Naive B cell (primary cell): ENCODE measurements around the gene GLT8D1. TPM values are rescaled to one million over a fixed set of nuclear protein-coding genes. Genes with fewer than 3 reads are reported as not detected.
"Not testable (repeated sequence)": the region's sequence is repeated elsewhere in the genome, so short reads cannot be mapped to it uniquely, and the experiment has no call there.

Experiments
- ATAC-seq, 2 donors: fragments of 150-1000 bp; cut with Tn5 transposase; 2 replicates each; pipeline ENCODE4 v1.10.0; 2021; ENCODE audit warnings: low read depth in 2 of 2, mild to moderate bottlenecking in 2 of 2, moderate library complexity in 2 of 2
- DNase-seq: peaks from one replicate; pipeline ENCODE4 v3.0.0; 2022
- H3K27ac Mint-ChIP-seq, 6 donors: one replicate each; pipeline ENCODE4 v1.8.0; 2020 to 2022; ENCODE audit warnings: mild to moderate bottlenecking in 6 of 6, mixed read lengths in 6 of 6, moderate library complexity in 5 of 6, inconsistent platforms in 2 of 6
- H3K27me3 Mint-ChIP-seq, 3 donors: one replicate each; pipeline ENCODE4 v1.8.0; 2021 to 2022; ENCODE audit warnings: mixed read lengths in 3 of 3, mild to moderate bottlenecking in 1 of 3
- H3K36me3 Mint-ChIP-seq, 2 donors: one replicate each; pipeline ENCODE4 v1.8.0; 2020 to 2022; ENCODE audit warnings: mixed read lengths in 2 of 2, inconsistent platforms in 1 of 2, mild to moderate bottlenecking in 1 of 2
- H3K4me1 Mint-ChIP-seq, 3 donors: one replicate each; pipeline ENCODE4 v1.8.0; 2020 to 2022; ENCODE audit warnings: mixed read lengths in 3 of 3, inconsistent platforms in 1 of 3, mild to moderate bottlenecking in 1 of 3, moderate library complexity in 1 of 3
- H3K4me3 Mint-ChIP-seq, 8 donors: one replicate each; pipeline ENCODE4 v1.8.0; 2020 to 2022; ENCODE audit warnings: mild to moderate bottlenecking in 8 of 8, mixed read lengths in 8 of 8, moderate library complexity in 8 of 8, inconsistent platforms in 2 of 8
- H3K9me3 Mint-ChIP-seq, 7 donors: one replicate each; pipeline ENCODE4 v1.8.0; 2020 to 2022; ENCODE audit warnings: mixed read lengths in 7 of 7, mild to moderate bottlenecking in 5 of 7, inconsistent platforms in 2 of 7, moderate library complexity in 1 of 7
- polyA plus RNA-seq, 6 donors: library from polyadenylated mRNA; unstranded; fragments of 300-500 nt; fragmentation: Illumina TruSeq; gene quantifications; one replicate each; pipeline ENCODE4 v1.2.3, GENCODE V29; 2021; ENCODE audit warnings: low read depth in 6 of 6

The GLT8D1 gene
- polyA plus RNA-seq, 6 donors from 2014 or later, result 26.5 to 57.9 (median 41.4) TPM

DNA sequence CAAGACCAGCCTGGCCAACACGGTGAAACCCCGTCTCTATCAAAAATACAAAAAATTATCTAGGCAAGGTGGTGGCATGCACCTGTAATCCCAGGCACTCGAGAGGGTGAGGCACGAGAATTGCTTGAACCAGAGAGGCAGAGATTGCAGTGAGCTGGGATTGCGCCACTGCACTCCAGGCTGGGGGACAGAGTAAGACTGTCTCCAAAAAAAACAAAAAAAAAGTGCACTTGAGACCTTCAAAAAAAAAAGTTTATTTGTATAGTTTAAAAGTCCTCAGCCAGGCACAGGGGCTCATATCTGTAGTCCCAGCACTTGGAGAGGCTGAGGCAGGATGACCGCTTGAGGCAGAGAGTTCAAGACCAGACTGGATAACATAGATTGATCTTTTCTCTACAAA lies 22.0 kb downstream of the GLT8D1 start:
- H3K4me3 Mint-ChIP-seq, result peak overlapping the region in 3 of 8 donors; percentile 25 to 99 (median 50)
- peaks cover 18 to 54% (median 33%) of the 10 kb centered on the region in 3 donors for H3K4me1 Mint-ChIP-seq
- H3K27me3 Mint-ChIP-seq, result no peaks in the 10 kb centered on the region
- DNase-seq, result no peak
- H3K36me3 Mint-ChIP-seq, result peaks cover 9 to 10% of the 10 kb centered on the region in 2 donors
- no peak for ATAC-seq
- peak overlapping the region in 4 of 6 donors; percentile 42 to 99 (median 90) for H3K27ac Mint-ChIP-seq
- H3K9me3 Mint-ChIP-seq, result no peaks in the 10 kb centered on the region

- H3K9me3 Mint-ChIP-seq, result no peaks in the 10 kb centered on the region
- peak overlapping the region in 3 of 6 donors; percentile 7 to 85 (median 15) for H3K27ac Mint-ChIP-seq
- DNase-seq (no peak), ATAC-seq (no peak)
- H3K36me3 Mint-ChIP-seq, result peaks cover 15 to 16% of the 10 kb centered on the region in 2 donors
- peak overlapping the region in 2 of 8 donors; percentile 35 to 64 for H3K4me3 Mint-ChIP-seq
- H3K27me3 Mint-ChIP-seq, result no peaks in the 10 kb centered on the region
- peaks cover 18 to 53% (median 33%) of the 10 kb centered on the region in 3 donors for H3K4me1 Mint-ChIP-seq
Measured at GRCh38 chr3:52682016-52682415, 23.6 kb downstream of the GLT8D1 start.

DNA sequence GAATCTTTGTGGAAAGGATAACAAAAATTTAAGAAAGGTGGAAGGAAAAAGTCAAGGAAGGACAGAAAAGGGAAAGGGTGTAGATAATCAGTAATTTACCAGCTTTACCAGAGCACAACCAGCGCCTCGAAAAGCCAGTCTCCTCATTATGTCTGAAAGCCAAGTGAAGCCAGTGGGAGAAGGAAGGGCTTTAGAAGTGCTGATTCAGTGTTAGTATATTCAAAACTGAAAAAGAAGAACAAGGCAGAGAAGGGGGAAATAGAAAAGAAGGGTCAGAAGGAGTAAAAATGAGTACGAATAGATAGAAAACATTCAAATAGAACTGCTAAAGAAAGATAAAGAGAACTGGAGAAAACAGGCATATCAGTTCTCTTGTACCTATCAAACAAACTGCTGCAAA lies 24.0 kb downstream of the GLT8D1 start:
- peak overlapping the region in 3 of 8 donors; percentile 1 to 71 (median 64) for H3K4me3 Mint-ChIP-seq
- H3K9me3 Mint-ChIP-seq, result no peaks in the 10 kb centered on the region
- peaks cover 19 to 20% of the 10 kb centered on the region in 2 donors for H3K36me3 Mint-ChIP-seq
- ATAC-seq (no peak), DNase-seq (no peak)
- H3K27ac Mint-ChIP-seq, result peak overlapping the region in 5 of 6 donors; percentile 7 to 85 (median 31)
- H3K4me1 Mint-ChIP-seq, result peaks cover 18 to 50% (median 31%) of the 10 kb centered on the region in 3 donors
- H3K27me3 Mint-ChIP-seq, result no peaks in the 10 kb centered on the region

- Mint-ChIP-seq H3K4me3 (peak overlapping the region in 2 of 8 donors; percentile 37 to 61), H3K27ac (peak overlapping the region in 3 of 6 donors; percentile 39 to 59 (median 51)), H3K27me3 (no peaks in the 10 kb centered on the region), H3K9me3 (no peaks in the 10 kb centered on the region), H3K36me3 (peaks cover 25 to 31% of the 10 kb centered on the region in 2 donors), H3K4me1 (peaks cover 13 to 35% (median 27%) of the 10 kb centered on the region in 3 donors)
- no peak for ATAC-seq
- DNase-seq, result no peak
Measured at GRCh38 chr3:52679811-52680210, 25.8 kb downstream of the GLT8D1 start.

DNA sequence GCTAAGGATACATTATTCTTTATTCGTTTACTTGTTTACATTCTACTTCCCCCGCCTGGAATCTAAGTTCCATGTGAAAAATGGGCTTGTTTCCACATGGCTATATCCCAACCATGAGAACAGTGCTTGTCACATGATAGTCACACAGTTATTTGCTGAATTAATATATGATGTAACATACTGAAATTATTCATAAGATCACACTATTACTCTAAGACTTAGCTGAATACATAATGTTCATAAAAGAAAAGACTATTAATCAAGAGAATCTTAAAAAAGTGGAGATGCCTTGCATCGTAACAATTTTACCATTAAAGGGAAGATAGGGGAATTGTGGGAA lies 26.4 kb downstream of the GLT8D1 start:
- H3K36me3 Mint-ChIP-seq, result peaks cover 25 to 31% of the 10 kb centered on the region in 2 donors

DNA sequence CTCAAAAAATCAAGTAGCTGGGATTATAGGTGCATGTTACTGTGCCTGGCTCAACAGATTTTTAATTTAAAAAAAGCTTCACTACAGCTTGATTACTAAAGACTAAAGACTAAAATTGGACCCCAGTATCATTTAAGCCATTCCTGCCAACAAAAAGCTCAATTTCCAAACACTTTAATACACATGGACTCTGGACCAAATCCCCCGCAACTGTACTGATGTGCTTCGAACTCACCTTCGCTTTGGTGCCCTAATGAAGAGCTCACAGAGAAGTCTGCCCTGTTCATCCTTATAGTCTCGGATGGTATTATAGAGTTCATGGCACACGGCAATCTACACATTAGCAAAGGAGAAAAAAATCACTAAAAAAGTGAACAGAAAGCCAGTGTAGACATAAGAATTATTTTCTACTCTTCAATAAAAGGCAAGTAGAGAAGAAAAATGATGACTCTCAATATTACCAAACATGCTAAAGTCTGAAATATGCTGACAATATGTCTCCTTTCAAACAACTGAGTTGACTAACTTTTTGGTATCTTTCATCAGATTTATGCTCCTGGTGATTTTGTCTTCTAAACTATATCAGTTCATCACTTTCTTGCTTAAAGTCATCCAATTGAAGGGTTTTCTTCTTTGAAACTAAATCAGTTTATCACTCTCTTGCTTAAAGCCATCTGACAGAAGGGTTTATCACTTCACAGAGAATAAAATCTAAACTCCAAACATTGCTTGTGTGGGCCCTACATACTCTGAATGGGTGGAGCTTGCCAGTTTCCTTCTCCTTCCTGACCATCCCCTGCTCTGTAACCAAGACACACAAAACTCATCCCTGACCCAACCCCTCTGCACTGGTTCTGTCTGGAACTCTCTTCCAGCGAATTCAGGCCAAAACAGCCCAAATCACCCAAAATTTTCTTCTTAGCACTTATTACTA lies 27.1 kb downstream of the GLT8D1 start:
- no peaks in the 10 kb centered on the region for H3K9me3 Mint-ChIP-seq
- no peaks in the 10 kb centered on the region for H3K27me3 Mint-ChIP-seq
- no peak for ATAC-seq
- H3K36me3 Mint-ChIP-seq, result peaks cover 25 to 31% of the 10 kb centered on the region in 2 donors
- H3K27ac Mint-ChIP-seq, result peak overlapping the region in 1 of 6 donors; percentile 50
- no peak for DNase-seq
- H3K4me3 Mint-ChIP-seq, result no peak overlapping the region
- peaks cover 13 to 27% (median 23%) of the 10 kb centered on the region in 3 donors for H3K4me1 Mint-ChIP-seq

More for the DNA sequence above, 26.4 kb downstream of the GLT8D1 start:
- Mint-ChIP-seq H3K27ac (peak overlapping the region in 3 of 6 donors; percentile 7 to 57 (median 25)), H3K27me3 (no peaks in the 10 kb centered on the region), H3K9me3 (no peaks in the 10 kb centered on the region), H3K4me1 (peaks cover 13 to 29% (median 27%) of the 10 kb centered on the region in 3 donors), H3K4me3 (no peak overlapping the region)
- ATAC-seq (no peak), DNase-seq (no peak)

- not testable (repeated sequence) for H3K27me3 Mint-ChIP-seq, H3K9me3 Mint-ChIP-seq, H3K4me3 Mint-ChIP-seq, ATAC-seq, DNase-seq
- H3K4me1 Mint-ChIP-seq, result peaks cover 6 to 17% (median 8%) of the 10 kb centered on the region in 3 donors
- H3K36me3 Mint-ChIP-seq, result peaks cover 25 to 34% of the 10 kb centered on the region in 2 donors
- peak overlapping the region in 1 of 6 donors; percentile 23 for H3K27ac Mint-ChIP-seq
Measured at GRCh38 chr3:52676201-52676600, 29.4 kb downstream of the GLT8D1 start.

GRCh38 chr3:52671676-52672075 lies 33.9 kb downstream of the GLT8D1 start:
- Mint-ChIP-seq H3K9me3 (no peaks in the 10 kb centered on the region), H3K4me1 (peaks cover 9 to 11% (median 11%) of the 10 kb centered on the region in 3 donors), H3K27me3 (no peaks in the 10 kb centered on the region), H3K4me3 (no peak overlapping the region), H3K27ac (peak overlapping the region in 1 of 6 donors; percentile 38), H3K36me3 (peaks cover 6 to 21% of the 10 kb centered on the region in 2 donors)
- DNase-seq (no peak), ATAC-seq (no peak)

GRCh38 chr3:52670621-52671521 lies 34.7 kb downstream of the GLT8D1 start:
- peaks cover 9 to 11% (median 11%) of the 10 kb centered on the region in 3 donors for H3K4me1 Mint-ChIP-seq
- ATAC-seq (no peak), DNase-seq (no peak)
- peaks cover 0 to 15% of the 10 kb centered on the region in 2 donors for H3K36me3 Mint-ChIP-seq
- H3K27ac Mint-ChIP-seq, result peak overlapping the region in 3 of 6 donors; percentile 44 to 76 (median 60)
- no peaks in the 10 kb centered on the region for H3K27me3 Mint-ChIP-seq
- H3K4me3 Mint-ChIP-seq, result no peak overlapping the region
- H3K9me3 Mint-ChIP-seq, result no peaks in the 10 kb centered on the region

DNA sequence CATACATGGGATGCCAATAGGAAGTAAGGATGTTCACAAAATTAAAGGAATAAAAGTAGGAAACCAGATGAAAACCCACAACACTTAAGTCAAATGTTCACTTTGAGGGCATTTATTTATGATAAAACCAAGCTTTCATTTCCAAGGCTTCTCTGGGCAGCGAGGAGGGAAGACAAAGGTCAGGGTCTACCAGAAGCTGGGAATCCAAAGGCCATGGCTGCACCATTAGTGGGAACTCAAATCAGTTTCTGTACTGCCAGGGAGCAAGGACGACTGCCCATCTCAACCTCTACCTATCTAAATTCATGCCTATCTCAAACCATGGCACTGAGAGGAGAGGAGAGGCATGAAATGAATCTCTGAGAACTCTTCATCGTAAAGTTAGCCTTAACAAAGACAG lies 42.5 kb downstream of the GLT8D1 start:
- H3K27me3 Mint-ChIP-seq, result no peaks in the 10 kb centered on the region
- ATAC-seq (no peak), DNase-seq (no peak)
- peak overlapping the region in 2 of 6 donors; percentile 26 to 78 for H3K27ac Mint-ChIP-seq
- no peak overlapping the region for H3K4me3 Mint-ChIP-seq
- peaks cover 13 to 14% of the 10 kb centered on the region in 2 donors for H3K36me3 Mint-ChIP-seq
- H3K4me1 Mint-ChIP-seq, result peaks cover 0 to 3% (median 0%) of the 10 kb centered on the region in 3 donors
- H3K9me3 Mint-ChIP-seq, result no peaks in the 10 kb centered on the region

GRCh38 chr3:52660046-52660445 lies 45.5 kb downstream of the GLT8D1 start:
- Mint-ChIP-seq H3K9me3 (no peaks in the 10 kb centered on the region), H3K27me3 (no peaks in the 10 kb centered on the region), H3K27ac (no peak overlapping the region), H3K36me3 (peaks cover 21 to 29% of the 10 kb centered on the region in 2 donors), H3K4me1 (peaks cover 0 to 3% (median 0%) of the 10 kb centered on the region in 3 donors), H3K4me3 (no peak overlapping the region)
- DNase-seq (no peak), ATAC-seq (no peak)

DNA sequence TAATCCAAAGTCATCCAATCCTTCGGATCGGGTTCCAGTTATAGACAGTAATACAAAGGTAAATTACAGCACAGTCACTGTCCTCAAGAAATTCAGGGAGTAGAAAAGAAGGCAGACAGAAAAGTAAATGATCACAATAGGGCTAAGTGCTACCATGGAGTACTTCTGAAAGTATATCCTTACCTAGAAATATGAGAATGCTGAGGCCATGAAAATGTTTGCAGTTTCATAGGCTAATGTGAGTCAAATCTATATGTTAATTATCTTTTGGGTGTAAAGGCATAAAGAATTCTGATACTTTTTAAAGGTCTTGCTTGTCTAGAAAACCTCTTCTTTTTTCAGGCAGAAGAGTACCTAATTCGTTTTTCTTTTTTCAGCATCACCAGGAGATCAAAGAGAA lies 49.7 kb downstream of the GLT8D1 start:
- Mint-ChIP-seq H3K9me3 (no peaks in the 10 kb centered on the region), H3K4me3 (no peak overlapping the region), H3K27ac (no peak overlapping the region), H3K36me3 (peaks cover 19 to 25% of the 10 kb centered on the region in 2 donors), H3K4me1 (no peaks in the 10 kb centered on the region), H3K27me3 (no peaks in the 10 kb centered on the region)
- ATAC-seq, result no peak
- DNase-seq, result no peak

- Mint-ChIP-seq H3K9me3 (no peaks in the 10 kb centered on the region), H3K27me3 (no peaks in the 10 kb centered on the region), H3K27ac (no peak overlapping the region), H3K4me1 (peaks cover 0 to 2% (median 0%) of the 10 kb centered on the region in 3 donors), H3K36me3 (peaks cover 36 to 43% of the 10 kb centered on the region in 2 donors), H3K4me3 (no peak overlapping the region)
- no peak for ATAC-seq
- DNase-seq, result no peak
Measured at GRCh38 chr3:52651592-52651991, 54.0 kb downstream of the GLT8D1 start.
